OCI-LY3 (cell line): ENCODE results near the gene RGS13.

Experiments used
- EZH2phosphoT487 ChIP-seq: fragments of 200-600 bp; shearing (Covaris generic); IDR thresholded peaks from 2 replicates; pipeline ENCODE4 v1.6.1; 2018; ENCODE audit warnings: antibody characterized with exemption, mixed run types, low read depth
- TF ChIP-seq, protein P1 (sequence below): fragments of 200-600, 300-600 bp; sonication (generic); IDR thresholded peaks from 2 replicates; pipeline ENCODE4 v1.5.1; 2014; ENCODE audit warnings: antibody characterized with exemption, low read length, low read depth

DNA sequence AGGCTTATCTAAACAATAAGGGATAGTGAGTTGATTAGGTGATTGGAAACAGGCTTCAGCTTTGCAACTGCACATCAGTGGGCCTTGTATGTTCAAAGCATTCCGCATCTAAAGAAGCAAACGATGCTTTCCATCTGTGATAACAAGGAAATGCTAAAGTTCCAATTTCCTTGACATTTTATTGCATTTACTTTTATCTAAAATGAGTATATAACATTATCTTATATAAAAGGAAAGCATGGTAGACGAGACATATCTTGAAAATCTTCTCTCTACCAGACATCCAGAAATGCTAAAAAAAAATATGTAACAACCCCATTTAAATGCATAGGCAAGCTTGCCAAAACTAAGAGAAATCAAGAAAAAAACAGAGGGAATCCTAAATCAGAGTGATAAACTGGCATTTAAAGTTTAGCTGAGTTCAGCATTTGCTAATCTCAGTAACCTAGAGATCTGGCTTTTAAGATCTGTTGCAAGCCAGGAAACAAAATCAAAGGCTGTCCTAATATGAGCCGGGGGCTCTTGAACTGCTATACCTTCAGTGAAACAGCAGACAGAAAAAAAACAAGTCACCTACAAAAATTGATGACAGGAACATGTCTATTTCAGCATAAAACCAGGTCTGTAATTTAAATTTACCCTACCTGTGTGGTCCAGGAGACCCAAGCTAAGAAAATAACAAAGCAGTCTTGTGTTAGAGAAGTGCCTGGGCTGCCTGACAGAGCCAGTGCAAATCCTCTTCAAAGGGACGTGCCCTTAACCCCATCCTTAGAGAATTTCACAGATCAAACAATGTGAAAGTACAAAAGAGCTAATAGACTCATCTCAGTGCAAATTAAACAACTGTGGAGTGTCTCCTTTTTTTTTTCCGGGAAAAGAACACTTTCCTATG, 3.1 kb upstream of the RGS13 start:
- TF ChIP-seq, protein P1, sequence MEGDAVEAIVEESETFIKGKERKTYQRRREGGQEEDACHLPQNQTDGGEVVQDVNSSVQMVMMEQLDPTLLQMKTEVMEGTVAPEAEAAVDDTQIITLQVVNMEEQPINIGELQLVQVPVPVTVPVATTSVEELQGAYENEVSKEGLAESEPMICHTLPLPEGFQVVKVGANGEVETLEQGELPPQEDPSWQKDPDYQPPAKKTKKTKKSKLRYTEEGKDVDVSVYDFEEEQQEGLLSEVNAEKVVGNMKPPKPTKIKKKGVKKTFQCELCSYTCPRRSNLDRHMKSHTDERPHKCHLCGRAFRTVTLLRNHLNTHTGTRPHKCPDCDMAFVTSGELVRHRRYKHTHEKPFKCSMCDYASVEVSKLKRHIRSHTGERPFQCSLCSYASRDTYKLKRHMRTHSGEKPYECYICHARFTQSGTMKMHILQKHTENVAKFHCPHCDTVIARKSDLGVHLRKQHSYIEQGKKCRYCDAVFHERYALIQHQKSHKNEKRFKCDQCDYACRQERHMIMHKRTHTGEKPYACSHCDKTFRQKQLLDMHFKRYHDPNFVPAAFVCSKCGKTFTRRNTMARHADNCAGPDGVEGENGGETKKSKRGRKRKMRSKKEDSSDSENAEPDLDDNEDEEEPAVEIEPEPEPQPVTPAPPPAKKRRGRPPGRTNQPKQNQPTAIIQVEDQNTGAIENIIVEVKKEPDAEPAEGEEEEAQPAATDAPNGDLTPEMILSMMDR = no peak
- no peak for TF ChIP-seq EZH2phosphoT487
